DND-41 (cell line): ENCODE results near the gene NUDT4.

ENCODE experiments used
- EZH2 ChIP-seq: IDR thresholded peaks from 3 replicates; pipeline ENCODE4 v1.6.1; 2012; ENCODE audit warnings: borderline replicate concordance, low read depth, mild to moderate bottlenecking, moderate library complexity, low read length, inconsistent platforms; ENCODE audit not compliant: severe bottlenecking
- TF ChIP-seq, protein P1 (sequence below): IDR thresholded peaks from 2 replicates; pipeline ENCODE4 v1.5.1; 2012; ENCODE audit warnings: borderline replicate concordance, low read length, moderate library complexity, mild to moderate bottlenecking; ENCODE audit not compliant: poor library complexity, severe bottlenecking; ENCODE audit errors: extremely low read depth

DNA sequence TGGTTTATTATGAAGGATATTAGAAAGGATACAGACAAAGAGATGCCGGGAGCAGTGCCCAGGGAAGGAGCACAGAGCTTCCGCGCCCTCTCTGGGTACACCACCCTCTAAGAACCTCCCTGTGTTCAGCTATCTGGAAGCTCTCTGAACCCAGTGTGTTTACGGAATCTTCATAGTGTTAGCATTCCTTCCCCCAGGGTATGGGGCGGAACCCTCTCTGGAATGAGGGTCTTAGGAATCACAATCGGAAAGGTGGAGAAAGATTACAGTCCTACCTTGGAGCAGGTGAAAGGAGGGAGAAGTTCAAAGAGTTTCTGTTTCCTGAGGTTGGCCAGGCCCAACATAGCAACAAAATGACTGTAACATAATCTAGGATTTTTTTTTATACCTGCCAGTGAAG lies 6.8 kb upstream of the NUDT4 start:
- TF ChIP-seq, protein P1, sequence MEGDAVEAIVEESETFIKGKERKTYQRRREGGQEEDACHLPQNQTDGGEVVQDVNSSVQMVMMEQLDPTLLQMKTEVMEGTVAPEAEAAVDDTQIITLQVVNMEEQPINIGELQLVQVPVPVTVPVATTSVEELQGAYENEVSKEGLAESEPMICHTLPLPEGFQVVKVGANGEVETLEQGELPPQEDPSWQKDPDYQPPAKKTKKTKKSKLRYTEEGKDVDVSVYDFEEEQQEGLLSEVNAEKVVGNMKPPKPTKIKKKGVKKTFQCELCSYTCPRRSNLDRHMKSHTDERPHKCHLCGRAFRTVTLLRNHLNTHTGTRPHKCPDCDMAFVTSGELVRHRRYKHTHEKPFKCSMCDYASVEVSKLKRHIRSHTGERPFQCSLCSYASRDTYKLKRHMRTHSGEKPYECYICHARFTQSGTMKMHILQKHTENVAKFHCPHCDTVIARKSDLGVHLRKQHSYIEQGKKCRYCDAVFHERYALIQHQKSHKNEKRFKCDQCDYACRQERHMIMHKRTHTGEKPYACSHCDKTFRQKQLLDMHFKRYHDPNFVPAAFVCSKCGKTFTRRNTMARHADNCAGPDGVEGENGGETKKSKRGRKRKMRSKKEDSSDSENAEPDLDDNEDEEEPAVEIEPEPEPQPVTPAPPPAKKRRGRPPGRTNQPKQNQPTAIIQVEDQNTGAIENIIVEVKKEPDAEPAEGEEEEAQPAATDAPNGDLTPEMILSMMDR, result no peak
- no peak for TF ChIP-seq EZH2
